ENCODE results near the gene PCBP3.

Gene PCBP3

DNA sequence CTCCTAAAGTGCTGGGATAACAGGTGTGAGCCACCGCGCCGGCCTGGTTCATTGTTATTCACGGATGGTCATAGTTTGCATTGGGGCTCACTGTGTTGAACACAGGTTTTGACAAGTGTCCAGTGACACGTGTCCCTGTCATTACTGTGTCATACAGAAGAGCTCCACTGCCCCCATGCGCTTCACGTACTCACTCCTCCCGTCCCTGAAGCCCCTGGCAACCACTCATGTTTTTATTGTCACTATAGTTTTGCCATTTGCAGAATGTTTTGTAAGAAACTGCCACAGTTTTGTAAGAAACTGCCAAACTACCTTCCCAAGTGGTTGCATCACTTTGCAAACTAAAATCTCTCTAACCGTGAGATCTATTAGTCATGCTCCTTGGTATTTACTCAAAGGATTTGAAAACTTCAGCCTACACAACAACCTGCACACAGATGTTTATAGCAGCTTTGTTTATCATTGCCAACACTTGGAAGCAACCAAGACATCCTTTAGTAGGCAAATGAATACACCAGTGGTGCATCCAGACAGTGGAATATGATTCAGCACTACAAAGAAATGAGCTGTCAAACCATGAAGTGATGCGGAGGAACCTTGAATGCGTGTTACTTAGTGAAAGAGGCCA, 174.9 kb downstream of the PCBP3 start:
- no peak for DNase-seq

DNA sequence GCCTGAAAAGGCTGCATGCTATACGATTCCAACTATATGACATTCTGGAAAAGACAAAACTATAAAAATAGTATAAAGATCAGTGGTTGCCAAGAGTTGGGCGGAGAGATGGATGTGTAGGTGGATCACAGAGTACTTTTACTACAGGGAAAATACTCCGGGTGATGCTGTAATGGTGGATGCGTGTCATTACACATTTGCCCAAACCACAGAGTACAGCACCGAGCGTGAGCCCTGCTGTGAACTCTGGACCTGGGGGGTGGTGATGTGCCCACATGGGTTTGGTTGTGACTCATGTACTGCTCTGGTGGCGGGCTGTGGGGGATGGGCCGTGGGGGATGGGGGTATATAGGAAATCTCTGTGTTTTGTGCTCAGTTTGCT, 175.4 kb downstream of the PCBP3 start:
- DNase-seq, result no peak

DNA sequence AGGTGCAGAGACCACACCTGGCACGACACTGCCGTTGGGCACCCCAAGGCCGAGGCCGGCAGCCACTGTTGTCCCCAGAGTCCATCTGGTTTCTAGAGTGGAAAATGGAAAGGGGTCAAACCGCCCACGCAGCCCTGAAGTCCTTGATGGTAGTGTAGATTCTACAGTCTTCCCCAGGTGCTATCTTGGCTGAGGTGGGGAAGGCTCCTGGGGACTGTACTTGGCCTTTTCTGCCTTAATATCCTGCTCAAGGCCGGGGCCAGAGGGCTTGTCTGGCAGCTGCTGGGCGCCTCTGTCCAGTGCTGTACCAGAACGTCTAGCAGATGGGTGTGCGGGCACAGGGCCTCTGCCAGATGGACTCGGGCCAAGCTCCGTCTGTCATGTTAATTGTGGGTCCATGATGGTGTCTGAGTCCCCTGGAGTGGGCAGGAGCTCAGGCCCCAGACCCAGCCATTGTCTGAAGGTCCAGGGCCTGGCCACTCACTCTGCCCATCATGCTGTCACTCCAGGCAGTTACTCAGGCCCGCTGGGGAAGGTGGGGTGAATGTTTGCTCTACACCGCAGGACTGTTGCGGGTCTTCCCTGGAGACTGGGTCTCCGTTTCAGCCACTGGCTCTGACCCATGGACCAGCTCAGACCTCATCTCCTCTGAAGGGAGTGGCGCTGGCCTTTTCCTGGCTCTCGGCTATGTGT, 176.1 kb downstream of the PCBP3 start:
- DNase-seq, result no peak

DNA sequence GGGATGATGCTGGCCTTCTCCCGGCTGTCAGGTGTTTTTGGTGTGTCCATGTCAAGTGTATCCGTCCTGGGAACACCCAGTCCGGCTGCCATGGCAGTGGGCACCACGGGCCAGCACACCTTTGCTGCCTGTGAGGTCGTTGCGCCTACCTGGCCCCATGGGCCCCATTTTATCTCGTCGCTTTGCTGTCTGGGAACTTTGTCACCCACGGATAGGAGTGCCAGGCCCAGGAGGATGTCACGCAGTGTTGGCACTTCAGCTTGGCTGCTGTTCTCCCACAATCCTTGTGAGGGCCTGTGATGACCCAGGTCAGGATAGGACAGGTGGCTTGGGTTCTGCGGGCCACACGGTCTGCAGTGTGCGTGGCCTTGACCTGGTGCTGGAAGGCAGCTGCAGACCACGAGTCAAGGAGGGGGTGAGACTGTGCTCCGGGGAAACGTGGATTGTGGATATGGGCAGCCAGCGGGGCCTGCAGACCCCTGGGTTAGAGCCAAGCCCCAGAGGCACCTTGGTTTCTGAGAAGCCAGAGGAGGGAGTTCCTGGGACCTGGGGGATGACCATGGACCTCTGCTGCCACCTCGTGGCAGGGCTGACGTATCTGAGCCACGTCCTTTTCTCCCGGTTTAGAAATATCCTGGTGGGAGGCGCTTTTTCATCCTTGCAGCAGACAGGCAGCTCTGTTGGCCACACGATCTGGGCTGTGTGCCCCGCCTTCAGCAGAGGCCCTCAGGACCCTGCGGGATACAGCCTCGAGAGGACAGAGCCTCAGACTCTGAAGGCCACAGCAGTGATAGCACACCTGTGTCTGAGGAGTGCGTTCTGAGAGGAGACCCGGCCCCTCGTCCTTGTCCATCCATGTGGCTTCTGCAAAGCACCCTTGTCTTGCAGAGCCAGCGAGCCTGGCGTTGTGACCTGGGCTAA, 176.9 kb downstream of the PCBP3 start:
- peak; percentile 6 to 22 for DNase-seq

GRCh38 chr21:45821315-45821962, 177.9 kb downstream of the PCBP3 start:
- DNase-seq, result no peak

- DNase-seq, result no peak
Observed at GRCh38 chr21:45821998-45822397, 178.5 kb downstream of the PCBP3 start.

GRCh38 chr21:45822429-45823099, 179.0 kb downstream of the PCBP3 start:
- DNase-seq, result no peak

DNA sequence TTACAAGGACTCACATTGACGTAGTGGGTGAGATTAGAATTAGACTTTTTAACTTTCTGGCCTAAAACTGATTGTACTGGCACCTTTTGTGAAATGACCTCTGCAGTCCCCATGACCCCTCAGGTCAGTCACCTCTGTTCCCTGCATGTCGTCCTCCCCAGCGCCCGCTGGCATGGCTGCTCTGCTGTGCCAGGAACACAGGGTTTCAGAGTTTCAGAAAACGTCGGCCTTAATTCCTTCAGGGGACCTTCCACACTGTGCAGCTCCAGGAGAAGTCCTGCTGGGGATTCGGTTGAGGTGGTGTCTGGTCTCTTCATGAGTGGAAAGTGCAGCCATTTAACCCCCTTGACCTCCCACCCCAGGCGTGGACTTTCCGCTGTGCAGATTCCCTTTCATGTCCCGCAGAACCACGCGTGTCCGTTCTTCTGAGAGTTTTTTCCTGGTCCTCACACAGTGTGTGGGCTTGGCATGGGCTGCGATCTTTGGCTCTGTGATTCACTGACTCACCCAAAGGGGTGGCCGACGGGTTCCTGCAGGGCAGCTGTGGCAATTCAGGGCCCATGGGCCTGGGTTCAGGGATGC, 179.7 kb downstream of the PCBP3 start:
- DNase-seq, result no peak

GRCh38 chr21:45824546-45825215, 181.2 kb downstream of the PCBP3 start:
- no peak for DNase-seq

- DNase-seq, result no peak
Observed at GRCh38 chr21:45825219-45825618, 181.7 kb downstream of the PCBP3 start.

GRCh38 chr21:45826676-45827301, 183.3 kb downstream of the PCBP3 start:
- no peak for DNase-seq

GRCh38 chr21:45827302-45827692, 183.8 kb downstream of the PCBP3 start:
- DNase-seq, result no peak

- DNase-seq, result no peak
Observed at GRCh38 chr21:45827881-45828579, 184.5 kb downstream of the PCBP3 start.

DNA sequence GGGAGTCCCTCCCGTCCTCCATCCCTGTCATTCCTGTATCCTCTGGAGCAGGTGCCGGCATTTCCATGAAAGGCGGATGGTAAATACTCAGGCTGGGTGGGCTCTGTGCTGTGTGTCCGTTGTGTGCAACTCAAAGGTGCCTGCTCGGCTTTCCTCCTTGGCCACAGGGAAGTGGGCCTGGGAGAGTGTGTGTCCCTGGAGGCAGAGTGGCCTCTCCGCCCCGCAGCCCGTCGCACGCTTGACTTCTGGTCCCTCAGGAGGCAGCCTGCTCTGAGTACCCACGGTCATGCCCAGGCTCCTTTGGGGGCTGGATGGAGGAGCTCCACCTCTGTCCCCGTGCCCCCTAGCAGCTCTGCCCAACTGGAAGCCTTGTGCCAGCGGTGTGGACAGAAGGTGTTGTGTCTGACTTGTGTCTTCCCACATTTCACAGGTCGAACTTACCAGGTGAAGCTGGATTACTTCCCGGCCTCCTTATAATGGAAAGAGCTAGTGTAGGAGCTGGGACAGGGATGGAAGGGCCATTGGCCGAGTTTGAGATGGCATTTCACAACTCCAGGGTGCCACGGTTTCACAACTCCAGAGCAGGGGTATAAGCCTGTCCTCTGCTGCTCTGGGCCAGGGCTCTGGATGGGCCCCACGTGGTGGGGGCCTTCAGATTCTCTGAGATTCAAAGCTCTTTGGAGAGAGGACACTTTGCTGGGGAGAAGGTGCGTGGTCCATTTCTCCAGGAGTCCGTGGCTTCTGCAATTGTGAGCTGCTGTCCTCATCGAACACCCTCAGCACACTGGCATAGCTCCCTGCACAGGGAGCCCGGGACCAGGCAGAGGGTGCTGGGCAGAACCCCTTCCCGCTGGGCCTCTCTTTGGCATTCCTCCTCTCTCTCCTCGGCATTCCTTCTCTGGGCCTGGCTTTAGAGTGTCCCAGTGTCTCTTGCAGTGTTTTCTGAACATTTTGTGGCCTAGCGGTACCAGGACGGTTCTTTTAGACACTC, 185.3 kb downstream of the PCBP3 start:
- no peak for DNase-seq

GRCh38 chr21:45829668-45830067, 186.1 kb downstream of the PCBP3 start:
- DNase-seq, result no peak

DNA sequence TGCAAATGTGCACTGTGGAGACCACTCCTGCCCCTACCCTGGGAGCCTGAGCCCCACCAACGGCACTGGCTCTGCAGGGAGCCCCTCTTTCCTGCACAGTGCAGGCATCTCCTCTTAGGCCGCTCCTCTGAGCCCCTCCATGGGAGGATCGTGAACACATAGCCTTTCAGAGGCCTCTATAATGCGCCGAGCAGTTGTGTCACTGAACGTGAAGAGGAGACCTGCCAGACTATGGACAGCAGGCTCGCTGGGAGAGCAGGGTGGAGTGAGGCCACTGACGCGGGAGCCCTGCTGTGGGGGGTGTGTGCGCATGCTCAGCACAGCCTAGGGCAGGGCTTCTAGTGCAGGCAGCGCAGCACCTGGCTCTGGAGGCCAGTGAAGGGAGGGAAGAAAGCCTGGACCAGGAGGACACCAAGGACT, 186.7 kb downstream of the PCBP3 start:
- no peak for DNase-seq

GRCh38 chr21:45830720-45831366, 187.3 kb downstream of the PCBP3 start:
- DNase-seq, result no peak

- DNase-seq, result no peak
Observed at GRCh38 chr21:45831991-45832740, 188.6 kb downstream of the PCBP3 start.

All from bone marrow (tissue), 2 donors.